Islet precursor cell (in vitro differentiated cells): ENCODE results near the gene DHRS4.
"Not testable (repeated sequence)": the region's sequence is repeated elsewhere in the genome, so short reads cannot be mapped to it uniquely, and the experiment has no call there.

Experiments
- DNase-seq: peaks from one replicate; pipeline ENCODE4 v3.0.0-alpha.2; 2018

The DHRS4 gene

GRCh38 chr14:23988607-23989363, 35.2 kb downstream of the DHRS4 start, which contains the start of gene DHRS4L2:
Gene DHRS4L2 (plus strand): TSS chr14:23988929. CDS start chr14:23988948, 19 bp downstream.
- DNase-seq: peak; percentile 94

GRCh38 chr14:23989734-23990445, 36.3 kb downstream of the DHRS4 start:
- not testable (repeated sequence) for DNase-seq

DNA sequence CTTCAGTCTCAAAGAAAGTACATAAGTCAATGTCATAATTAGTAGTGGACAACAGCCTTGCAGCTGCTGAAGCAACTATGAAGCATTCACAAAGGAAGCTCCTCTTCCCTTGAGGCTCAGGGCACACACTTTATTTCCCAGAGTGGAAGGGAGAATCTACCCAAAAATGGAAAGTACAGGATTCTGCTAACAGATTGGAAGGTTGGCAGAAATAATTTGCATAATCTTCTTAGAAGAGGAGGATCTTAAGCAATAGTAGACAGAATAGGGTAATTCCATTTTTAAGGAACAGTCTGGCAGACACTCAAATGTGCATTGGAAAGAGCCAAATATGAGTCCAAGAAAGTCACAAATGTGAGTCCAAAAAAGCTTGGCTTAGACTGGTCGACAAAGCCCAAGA, 37.4 kb downstream of the DHRS4 start:
- not testable (repeated sequence) for DNase-seq

DNA sequence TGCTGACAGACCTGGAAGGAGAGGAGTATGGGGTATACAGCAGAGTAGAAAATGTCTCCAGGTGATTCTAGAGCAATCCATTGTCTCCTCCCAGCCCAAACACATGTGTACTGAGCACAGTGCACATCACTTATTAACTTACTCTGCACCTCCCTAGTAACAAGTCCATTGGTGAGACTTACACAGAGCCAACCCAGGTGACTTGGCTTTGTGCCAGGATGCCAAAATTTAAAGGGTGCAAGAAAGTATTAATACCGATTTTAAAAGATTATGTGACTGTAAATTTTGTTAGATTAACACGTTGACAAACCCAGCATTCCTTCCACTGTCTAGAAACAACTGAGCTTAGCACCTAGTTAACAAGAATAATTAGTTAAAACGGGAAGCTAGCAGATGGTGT, 39.5 kb downstream of the DHRS4 start:
- not testable (repeated sequence) for DNase-seq

- DNase-seq: not testable (repeated sequence)
Observed at GRCh38 chr14:23996009-23996408, 42.4 kb downstream of the DHRS4 start.

GRCh38 chr14:23996825-23997224, 43.3 kb downstream of the DHRS4 start:
- DNase-seq: not testable (repeated sequence)

- not testable (repeated sequence) for DNase-seq
Observed at GRCh38 chr14:23999640-24000039, 46.1 kb downstream of the DHRS4 start.

- not testable (repeated sequence) for DNase-seq
Observed at GRCh38 chr14:24001078-24001477, 47.5 kb downstream of the DHRS4 start.

DNA sequence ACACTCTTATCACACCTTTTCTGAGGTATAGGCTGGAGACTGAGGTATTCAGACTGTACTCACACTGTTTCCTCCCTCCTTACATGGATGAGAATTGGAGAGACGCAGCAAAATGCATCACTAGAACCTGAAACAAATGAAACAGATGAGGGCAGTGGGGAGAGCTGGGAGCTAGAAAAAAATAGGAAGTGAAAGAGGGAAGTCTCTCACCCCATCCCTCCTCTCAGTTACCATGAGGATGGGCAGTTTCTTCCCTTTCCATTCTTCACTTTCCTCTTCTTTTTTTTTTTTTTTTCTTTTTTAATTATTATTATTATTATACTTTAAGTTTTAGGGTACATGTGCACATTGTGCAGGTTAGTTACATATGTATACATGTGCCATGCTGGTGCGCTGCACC, 48.1 kb downstream of the DHRS4 start:
- DNase-seq: not testable (repeated sequence)

DNA sequence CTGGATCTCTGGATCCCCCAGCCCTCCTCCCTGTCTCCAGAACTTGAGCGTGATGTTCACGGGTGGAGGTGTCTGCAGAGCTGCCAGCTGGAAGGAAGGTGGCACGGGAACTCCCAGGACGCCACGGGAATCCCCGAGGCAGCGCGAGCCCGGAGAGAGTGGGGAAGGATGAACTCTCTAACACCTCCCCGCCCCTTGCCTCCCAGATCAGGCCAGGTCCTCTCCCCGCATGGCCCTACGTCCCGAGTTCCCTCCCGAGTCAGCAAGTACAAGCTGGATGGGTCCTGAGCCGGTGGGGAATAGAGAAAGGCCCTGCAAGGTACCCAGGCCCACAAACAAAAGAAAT, 52.9 kb downstream of the DHRS4 start:
- not testable (repeated sequence) for DNase-seq

- peak; percentile 54 for DNase-seq
Observed at GRCh38 chr14:24006817-24007652, 53.5 kb downstream of the DHRS4 start.

DNA sequence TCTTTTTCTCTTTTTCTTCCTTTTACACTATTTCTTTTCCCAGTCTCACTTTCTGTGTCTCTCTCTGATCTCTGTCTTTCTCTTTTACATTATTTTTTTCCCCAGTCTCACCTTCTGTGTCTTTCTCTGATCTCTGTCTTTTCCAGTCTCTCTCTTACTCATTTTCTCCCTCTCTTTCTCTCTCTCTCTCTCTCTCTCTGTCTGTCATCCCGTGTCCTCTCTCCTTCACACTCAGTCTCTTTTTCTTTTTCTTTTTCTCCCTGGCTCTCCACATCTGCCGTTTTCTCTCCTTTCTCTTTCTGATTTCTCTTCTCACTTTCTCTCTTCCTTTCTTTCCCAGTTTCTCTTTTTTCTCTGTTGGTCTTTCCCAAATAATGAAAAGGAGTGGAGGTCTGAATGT, 57.5 kb downstream of the DHRS4 start:
- DNase-seq: no peak

DNA sequence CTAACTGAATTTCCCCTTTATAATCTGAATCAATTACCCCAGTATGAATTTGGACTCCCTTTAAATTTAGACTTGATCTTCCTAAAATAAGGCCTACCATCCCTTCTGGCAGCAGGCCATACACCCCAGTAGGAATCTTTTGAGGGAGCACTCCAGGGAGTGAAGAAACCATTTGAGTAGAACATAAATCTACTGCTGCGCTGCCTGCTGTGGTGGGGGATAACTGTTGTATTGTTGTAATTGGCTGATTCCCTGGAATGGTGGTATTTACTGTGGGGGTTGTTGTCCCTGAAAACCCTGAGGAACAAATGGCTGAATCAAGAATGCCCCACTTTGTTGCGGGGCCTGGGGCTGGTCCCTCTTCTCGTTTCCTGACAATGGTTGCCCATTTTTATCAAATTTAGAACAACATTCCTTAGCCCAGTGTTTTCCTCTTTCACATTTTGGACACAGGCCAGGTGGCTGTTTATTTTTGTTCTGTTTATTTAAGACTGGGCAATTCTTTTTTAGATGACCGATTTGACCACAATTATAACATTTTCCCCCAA, 59.2 kb downstream of the DHRS4 start:
- DNase-seq: not testable (repeated sequence)

DNA sequence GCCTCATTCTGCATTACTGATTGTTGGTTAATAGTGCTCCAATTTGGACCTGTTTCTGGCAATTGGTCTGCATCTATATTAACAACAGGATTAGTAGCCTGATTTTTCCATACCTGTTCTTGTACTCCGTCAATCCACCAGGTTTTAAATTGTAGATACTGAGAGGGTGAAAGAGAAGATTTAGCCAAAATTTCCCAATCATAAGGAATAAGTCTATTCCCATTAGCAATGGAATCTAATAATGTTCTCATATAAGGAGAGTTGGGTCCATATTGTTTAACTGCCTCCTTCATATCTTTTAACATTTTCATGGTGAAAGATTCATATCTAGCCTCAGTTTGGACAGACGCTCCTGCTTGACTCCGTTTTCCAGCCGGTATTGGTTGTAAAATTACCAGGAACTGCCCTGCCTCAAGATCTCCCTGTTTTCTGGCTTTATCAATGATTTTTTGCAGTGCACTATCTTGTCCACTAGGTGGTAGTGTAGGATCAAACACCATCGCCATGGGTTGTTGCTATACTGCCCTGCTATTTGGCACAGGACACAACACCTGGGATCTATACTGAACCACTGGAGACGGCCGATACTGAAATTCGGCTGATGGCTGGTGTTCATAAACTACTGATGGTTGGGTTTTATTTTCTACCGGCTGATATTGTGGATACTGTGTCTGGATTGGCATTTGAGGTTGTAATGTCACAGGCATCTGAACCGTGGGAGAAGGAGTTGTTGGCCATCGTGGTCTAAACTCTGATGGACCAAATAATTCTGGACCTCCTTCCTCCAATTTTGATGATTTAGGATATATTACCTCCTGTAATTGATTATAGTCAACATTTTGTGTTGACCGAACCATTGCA, 60.3 kb downstream of the DHRS4 start:
- DNase-seq: peak; percentile 67

GRCh38 chr14:24015745-24016144, 62.2 kb downstream of the DHRS4 start:
- DNase-seq: not testable (repeated sequence)
